ENCODE results near the gene BPIFB4. TPM values are rescaled to one million over a fixed set of nuclear protein-coding genes. Genes with fewer than 3 reads are reported as not detected.

Gene BPIFB4
- polyA plus RNA-seq, 1 donor (not counting 4 experiments of a cell fraction or from before 2014, with no cell fraction given) = not detected

GRCh38 chr20:33130568-33131061 lies 51.2 kb downstream of the BPIFB4 start:
- H3K27me3 ChIP-seq (ENCODE audit: control insufficient read depth, extremely low read depth, insufficient read depth, low read length) = no peaks in the 10 kb centered on the region
- no peaks in the 10 kb centered on the region for H3K79me2 ChIP-seq (ENCODE audit: control insufficient read depth, insufficient read depth, low read length)
- no peaks in the 10 kb centered on the region for H3K36me3 ChIP-seq (ENCODE audit: control insufficient read depth in 2 of 2, extremely low read depth in 1 of 2, insufficient read depth in 2 of 2, low read length in 2 of 2)
- H3K9me1 ChIP-seq (ENCODE audit: control insufficient read depth, extremely low read depth, insufficient read depth, low read length) = no peaks in the 10 kb centered on the region
- dilution Hi-C loops (cut with MboI; ENCODE audit: extremely low pct_ligation_motif_present, low sequenced_read_pairs) = no loop called here
- FAIRE-seq = no peak
- H3K9me3 ChIP-seq (ENCODE audit: control insufficient read depth, low read depth, low read length) = no peaks in the 10 kb centered on the region
- H4K20me1 ChIP-seq (ENCODE audit: control insufficient read depth, extremely low read depth, insufficient read depth, low read length) = no peaks in the 10 kb centered on the region
- no peak for DNase-seq (ENCODE audit: low read depth, low spot score)
- H2AFZ ChIP-seq (ENCODE audit: control insufficient read depth, low read length) = no peak overlapping the region
- H3K4me3 ChIP-seq (ENCODE audit: control insufficient read depth in 2 of 3, extremely low read depth in 1 of 3, insufficient read depth in 2 of 3, low read depth in 1 of 3, low read length in 3 of 3) = no peak overlapping the region
- no peak overlapping the region for H3K9ac ChIP-seq (ENCODE audit: control insufficient read depth, extremely low read depth, insufficient read depth, low read length)
- H3K4me2 ChIP-seq (ENCODE audit: control insufficient read depth, extremely low read depth, insufficient read depth, low read depth, low read length) = no peak overlapping the region
- TF ChIP-seq EZH2 (IDR thresholded peaks at IDR 0.05; ENCODE audit: low read length) = no peak
- no peak for TF ChIP-seq CTCF (optimal IDR thresholded peaks at IDR 0.05 in 1 of 3, IDR thresholded peaks at IDR 0.05 in 1 of 3, conservative IDR thresholded peaks at IDR 0.05 in 1 of 3; ENCODE audit: extremely low read depth in 1 of 3, insufficient read depth in 2 of 3, low read length in 3 of 3)
- H3K4me1 ChIP-seq (ENCODE audit: control insufficient read depth, extremely low read depth, insufficient read depth, low read length) = no peaks in the 10 kb centered on the region
- H3K27ac ChIP-seq (ENCODE audit: control insufficient read depth, insufficient read depth, low read length) = no peak overlapping the region

- dilution Hi-C loops (cut with MboI; ENCODE audit: extremely low pct_ligation_motif_present, low sequenced_read_pairs) = no loop called here
- no peak for FAIRE-seq
- Histone ChIP-seq H2AFZ (ENCODE audit: control insufficient read depth, low read length) (no peak overlapping the region), H3K9me1 (ENCODE audit: control insufficient read depth, extremely low read depth, insufficient read depth, low read length) (no peaks in the 10 kb centered on the region), H3K36me3 (ENCODE audit: control insufficient read depth in 2 of 2, extremely low read depth in 1 of 2, insufficient read depth in 2 of 2, low read length in 2 of 2) (no peaks in the 10 kb centered on the region), H3K4me1 (ENCODE audit: control insufficient read depth, extremely low read depth, insufficient read depth, low read length) (no peaks in the 10 kb centered on the region), H3K4me2 (ENCODE audit: control insufficient read depth, extremely low read depth, insufficient read depth, low read depth, low read length) (no peak overlapping the region), H4K20me1 (ENCODE audit: control insufficient read depth, extremely low read depth, insufficient read depth, low read length) (no peaks in the 10 kb centered on the region), H3K27ac (ENCODE audit: control insufficient read depth, insufficient read depth, low read length) (no peak overlapping the region), H3K4me3 (ENCODE audit: control insufficient read depth in 2 of 3, extremely low read depth in 1 of 3, insufficient read depth in 2 of 3, low read depth in 1 of 3, low read length in 3 of 3) (no peak overlapping the region), H3K27me3 (ENCODE audit: control insufficient read depth, extremely low read depth, insufficient read depth, low read length) (no peaks in the 10 kb centered on the region), H3K9ac (ENCODE audit: control insufficient read depth, extremely low read depth, insufficient read depth, low read length) (no peak overlapping the region), H3K9me3 (ENCODE audit: control insufficient read depth, low read depth, low read length) (no peaks in the 10 kb centered on the region), H3K79me2 (ENCODE audit: control insufficient read depth, insufficient read depth, low read length) (no peaks in the 10 kb centered on the region)
- DNase-seq (ENCODE audit: low read depth, low spot score) = no peak
- no peak for TF ChIP-seq CTCF (optimal IDR thresholded peaks at IDR 0.05 in 1 of 3, IDR thresholded peaks at IDR 0.05 in 1 of 3, conservative IDR thresholded peaks at IDR 0.05 in 1 of 3; ENCODE audit: extremely low read depth in 1 of 3, insufficient read depth in 2 of 3, low read length in 3 of 3)
- no peak for TF ChIP-seq EZH2 (IDR thresholded peaks at IDR 0.05; ENCODE audit: low read length)
These were observed 52.6 kb downstream of the BPIFB4 start for GRCh38 chr20:33131949-33132473.
